ENCODE results near the gene LINGO3. TPM values are rescaled to one million over a fixed set of nuclear protein-coding genes. Genes with fewer than 3 reads are reported as not detected.

LINGO3 gene
- total and polyA plus RNA-seq, 2 donors (not counting 1 experiment from before 2014, with no cell fraction given), result 1.1 to 3.9 TPM

GRCh38 chr19:2324220-2324948 is 16.4 kb upstream of the LINGO3 start:
- peaks cover 52% of the 10 kb centered on the region for H3K4me1 Mint-ChIP-seq
- WGBS (ENCODE audit: insufficient coverage), result 9% methylated on average over 34 of the region's 34 CpGs
- H2AFZ ChIP-seq (ENCODE audit: insufficient read depth, low read depth, low read length, poor library complexity, severe bottlenecking), result peak overlapping the region; percentile 8
- no peaks in the 10 kb centered on the region for H3K9me3 Mint-ChIP-seq (ENCODE audit: insufficient read depth)
- H3K4me2 ChIP-seq (replicated peaks; ENCODE audit: low read depth, low read length, poor library complexity, severe bottlenecking), result peak overlapping the region; percentile 81
- H3K4me1 ChIP-seq (ENCODE audit: control insufficient read depth in 2 of 2, insufficient read depth in 2 of 2, low read length in 2 of 2), result peaks cover 48 to 59% of the 10 kb centered on the region in 2 donors
- H3K27me3 Mint-ChIP-seq, result no peaks in the 10 kb centered on the region
- peak overlapping the region; percentile 89 for H3K4me3 Mint-ChIP-seq
- intact Hi-C loops (cut with micrococcal nuclease), result loop anchor here (1.0 kb wide), 1 partner anchor 8 kb away; no protein-coding TSS in a partner anchor
- peak overlapping the region; percentile 38 for H3K9ac ChIP-seq (ENCODE audit: low read length)
- peak; percentile 81 for DNase-seq
- no peaks in the 10 kb centered on the region for H3K9me3 ChIP-seq (ENCODE audit: control extremely low read depth in 1 of 3, control insufficient read depth in 2 of 3, insufficient read depth in 1 of 3, low read length in 2 of 3)
- TF ChIP-seq CTCF (IDR thresholded peaks at IDR 0.05) (no peak), EZH2 (IDR thresholded peaks at IDR 0.05; ENCODE audit: borderline replicate concordance, insufficient read depth, low read depth, low read length, poor library complexity, severe bottlenecking) (no peak)
- H4K20me1 ChIP-seq (ENCODE audit: control insufficient read depth, insufficient read depth, low read length, poor library complexity, severe bottlenecking), result peaks cover 5% of the 10 kb centered on the region
- H3K27me3 ChIP-seq (replicated peaks in 1 of 4; ENCODE audit: control extremely low read depth in 1 of 4, control insufficient read depth in 3 of 4, insufficient read depth in 4 of 4, low read length in 3 of 4), result no peaks in the 10 kb centered on the region
- H3K27ac Mint-ChIP-seq, result peak overlapping the region; percentile 97
- POLR2A ChIA-PET, result interaction anchor here (0.6 to 3.7 kb wide), 9 partner anchors 8 to 97 kb away, joined by 3 to 19 read pairs (median 5); no protein-coding TSS in a partner anchor
- H3K4me3 ChIP-seq (ENCODE audit: control extremely low read depth in 1 of 5, extremely low read depth in 1 of 5, insufficient read depth in 1 of 5, low read depth in 2 of 5, low read length in 4 of 5), result peak overlapping the region in 4 of 5 experiments; percentile 3 to 38 (median 15)
- peaks cover 0 to 42% of the 10 kb centered on the region in 2 experiments for H3K36me3 ChIP-seq (replicated peaks in 1 of 2; ENCODE audit: control extremely low read depth in 1 of 2, control insufficient read depth in 1 of 2, extremely low read depth in 1 of 2, insufficient read depth in 2 of 2, low read length in 1 of 2)
- peaks cover 70% of the 10 kb centered on the region for H3K79me2 ChIP-seq (ENCODE audit: control insufficient read depth, insufficient read depth, low read length)
- ATAC-seq (ENCODE audit: low read depth), result peak; percentile 26
- CTCF ChIA-PET, result interaction anchor here (0.7 to 5.1 kb wide), 5 partner anchors 9 to 287 kb away, joined by 3 to 24 read pairs (median 5); no protein-coding TSS in a partner anchor
- peak overlapping the region; percentile 85 to 90 for H3K27ac ChIP-seq (ENCODE audit: low read length in 2 of 2)

GRCh38 chr19:2323707-2324106 is 15.8 kb upstream of the LINGO3 start:
- Histone ChIP-seq H3K79me2 (ENCODE audit: control insufficient read depth, insufficient read depth, low read length) (peaks cover 67% of the 10 kb centered on the region), H4K20me1 (ENCODE audit: control insufficient read depth, insufficient read depth, low read length, poor library complexity, severe bottlenecking) (no peaks in the 10 kb centered on the region), H3K27ac (ENCODE audit: low read length in 2 of 2) (peak overlapping the region; percentile 85 to 90), H3K27me3 (replicated peaks in 1 of 4; ENCODE audit: control extremely low read depth in 1 of 4, control insufficient read depth in 3 of 4, insufficient read depth in 4 of 4, low read length in 3 of 4) (no peaks in the 10 kb centered on the region), H3K9ac (ENCODE audit: low read length) (no peak overlapping the region), H2AFZ (ENCODE audit: insufficient read depth, low read depth, low read length, poor library complexity, severe bottlenecking) (no peak overlapping the region), H3K36me3 (replicated peaks in 1 of 2; ENCODE audit: control extremely low read depth in 1 of 2, control insufficient read depth in 1 of 2, extremely low read depth in 1 of 2, insufficient read depth in 2 of 2, low read length in 1 of 2) (peaks cover 0 to 42% of the 10 kb centered on the region in 2 experiments), H3K4me2 (replicated peaks; ENCODE audit: low read depth, low read length, poor library complexity, severe bottlenecking) (peak overlapping the region; percentile 81), H3K4me3 (ENCODE audit: control extremely low read depth in 1 of 5, extremely low read depth in 1 of 5, insufficient read depth in 1 of 5, low read depth in 2 of 5, low read length in 4 of 5) (no peak overlapping the region), H3K9me3 (ENCODE audit: control extremely low read depth in 1 of 3, control insufficient read depth in 2 of 3, insufficient read depth in 1 of 3, low read length in 2 of 3) (no peaks in the 10 kb centered on the region), H3K4me1 (ENCODE audit: control insufficient read depth in 2 of 2, insufficient read depth in 2 of 2, low read length in 2 of 2) (peaks cover 50 to 61% of the 10 kb centered on the region in 2 donors)
- ATAC-seq (ENCODE audit: low read depth) (no peak), DNase-seq (no peak)
- Mint-ChIP-seq H3K4me3 (peak overlapping the region; percentile 89), H3K9me3 (ENCODE audit: insufficient read depth) (no peaks in the 10 kb centered on the region), H3K27ac (no peak overlapping the region), H3K4me1 (peaks cover 54% of the 10 kb centered on the region), H3K27me3 (no peaks in the 10 kb centered on the region)
- intact Hi-C loops (cut with micrococcal nuclease), result loop anchor here (1.0 kb wide), 1 partner anchor 9 kb away; no protein-coding TSS in a partner anchor
- WGBS (ENCODE audit: insufficient coverage), result 73% methylated on average over 4 of the region's 19 CpGs
- TF ChIP-seq EZH2 (IDR thresholded peaks at IDR 0.05; ENCODE audit: borderline replicate concordance, insufficient read depth, low read depth, low read length, poor library complexity, severe bottlenecking) (no peak), CTCF (IDR thresholded peaks at IDR 0.05) (no peak)
- ChIA-PET POLR2A (interaction anchor here (0.5 to 3.7 kb wide), 4 partner anchors 9 to 272 kb away, joined by 3 to 19 read pairs (median 8); no protein-coding TSS in a partner anchor), CTCF (interaction anchor here (0.7 to 5.1 kb wide), 3 partner anchors 8 to 69 kb away, joined by 3 to 24 read pairs (median 5); no protein-coding TSS in a partner anchor)
